K562 (cell line): ENCODE data around the gene FKRP. TPM values are rescaled to one million over a fixed set of nuclear protein-coding genes. Genes with fewer than 3 reads are reported as not detected.
A peak's percentile ranks its signal among the peaks of the same experiment; 100 is the strongest.

ENCODE experiments used
- CTCF ChIP-seq, 3 experiments: IDR thresholded peaks in 2 of 3; conservative IDR thresholded peaks in 1 of 3; 2 replicates each; pipeline ENCODE4 v1.5.1; 2011 to 2012; ENCODE audit warnings: low read length in 3 of 3, mild to moderate bottlenecking in 3 of 3, control low read depth in 2 of 3, improper control_type of control experiment in 1 of 3, inconsistent platforms in 1 of 3, low read depth in 1 of 3, mixed read lengths in 1 of 3, moderate library complexity in 1 of 3; ENCODE audit not compliant: insufficient read depth in 2 of 3
- POLR2B ChIP-seq: fragments of 450-650 bp; IDR thresholded peaks from 2 replicates; pipeline ENCODE4 v1.6.1; 2018; ENCODE audit warnings: low read depth; ENCODE audit not compliant: partially characterized antibody
- RCOR1 ChIP-seq, 2 experiments: IDR thresholded peaks; 2 replicates each; pipeline ENCODE4 v1.6.1; 2012; ENCODE audit warnings: low read depth in 2 of 2, low read length in 2 of 2, borderline replicate concordance in 1 of 2, improper control_type of control experiment in 1 of 2
- SIX5 ChIP-seq, 2 experiments: IDR thresholded peaks; 2 replicates each; pipeline ENCODE4 v1.6.1; 2011; ENCODE audit warnings: low read length in 2 of 2, borderline replicate concordance in 1 of 2, low read depth in 1 of 2, mild to moderate bottlenecking in 1 of 2, moderate library complexity in 1 of 2; ENCODE audit not compliant: insufficient read depth in 1 of 2
- SMC3 ChIP-seq: conservative IDR thresholded peaks from 2 replicates; pipeline ENCODE4 v1.6.1; 2011; ENCODE audit warnings: low read depth, low read length, improper control_type of control experiment; ENCODE audit not compliant: insufficient read depth
- TEAD4 ChIP-seq, 2 experiments: sonication (generic) in 1 of 2; formaldehyde crosslinking in 1 of 2; IDR thresholded peaks; 2 replicates each; pipeline versions ENCODE4 v1.6.1 to v1.8.0; 2012 to 2022; ENCODE audit warnings: borderline replicate concordance in 1 of 2, inconsistent platforms in 1 of 2, low read length in 1 of 2, mild to moderate bottlenecking in 1 of 2, missing genetic modification reagents in 1 of 2
- polyA plus RNA-seq, 8 experiments: library from polyadenylated mRNA; depleted of rRNA in 4 of 8; stranded (reverse) in 5 of 8; unstranded in 3 of 8; fragments of >200 nt; fragmentation: Nextera tagmentation in 2 of 8; fragmentation: Illumina TruSeq in 1 of 8; extraction: Ambion mirVana in 2 of 8; extraction: Trizol in 1 of 8; gene quantifications; 2 replicates each; pipeline versions ENCODE4 v1.2.1 to v1.2.3, GENCODE V29; 2011 to 2014; ENCODE audit warnings: inconsistent platforms in 1 of 8, missing spikeins in 1 of 8
- total RNA-seq, 7 experiments: library from RNA; depleted of rRNA in 6 of 7; stranded (reverse); fragments of >200 nt in 6 of 7; fragmentation: Illumina TruSeq in 2 of 7; extraction: Trizol in 2 of 7; gene quantifications; 2 replicates each; pipeline versions ENCODE4 v1.2.1 to v1.2.3, GENCODE V29; 2011 to 2021; ENCODE audit warnings: low replicate concordance in 1 of 7

The FKRP gene
- total and polyA plus RNA-seq, 9 of the 15 experiments (the other 6 are each of a cell fraction or from before 2014, with no cell fraction given), result 0.68 to 16.1 (median 6.5) TPM

DNA sequence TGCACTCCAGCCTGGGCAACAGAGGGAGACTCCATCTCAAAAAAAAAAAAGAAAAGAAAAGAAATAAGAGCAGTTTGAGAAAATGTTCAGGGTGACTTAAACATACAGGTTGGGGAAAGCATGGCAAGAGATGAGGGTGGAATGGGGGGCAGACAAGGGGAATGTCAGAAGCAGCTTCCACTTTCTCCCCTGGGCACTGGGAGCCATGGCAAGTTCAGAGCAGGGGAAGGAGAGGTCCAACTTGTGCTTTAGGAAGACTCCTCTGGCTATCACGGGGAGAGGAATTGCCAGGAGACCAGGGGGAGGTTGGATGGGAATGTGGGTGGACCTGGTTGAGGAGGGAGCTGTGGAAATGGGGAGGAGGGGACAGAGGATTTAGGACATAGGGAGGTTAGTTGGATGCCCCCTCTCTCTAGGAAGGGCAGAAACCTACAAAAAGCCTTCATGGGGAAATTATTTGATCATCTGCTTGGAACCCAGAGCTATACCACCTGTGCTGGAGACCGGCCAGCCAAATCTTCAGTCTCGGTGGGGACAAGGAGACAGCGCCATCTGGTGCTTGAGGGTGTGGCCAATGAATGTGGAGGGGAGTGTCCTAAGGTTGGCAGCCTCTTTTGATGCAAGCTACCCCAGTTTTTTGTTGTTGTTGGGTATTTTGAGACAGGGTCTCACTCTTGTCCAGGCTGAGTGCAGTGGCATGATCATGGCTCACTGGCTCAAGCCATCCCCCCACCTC is 7.7 kb downstream of the FKRP start (continued):
- TF ChIP-seq POLR2B (no peak), SIX5 (IDR thresholded peaks at IDR 0.05; ENCODE audit: borderline replicate concordance in 1 of 2, insufficient read depth in 1 of 2, low read depth in 1 of 2, low read length in 2 of 2) (no peak), RCOR1 (IDR thresholded peaks at IDR 0.05; ENCODE audit: borderline replicate concordance in 1 of 2, low read depth in 2 of 2, low read length in 2 of 2) (0 out of 4 replicates have a peak, but pooled peaks of 1 of the 2 experiments have one; percentile 23), CTCF (IDR thresholded peaks at IDR 0.05 in 2 of 3, conservative IDR thresholded peaks at IDR 0.05 in 1 of 3; ENCODE audit: insufficient read depth in 2 of 3, low read depth in 1 of 3, low read length in 3 of 3) (peak; percentile 77 to 83 (median 79)), SMC3 (peak; percentile 70), TEAD4 (IDR thresholded peaks at IDR 0.05; ENCODE audit: low read length) (0 out of 2 replicates have a peak, but pooled peaks have one; percentile 23), TEAD4 (CRISPR knock-in tag; IDR thresholded peaks at IDR 0.05; ENCODE audit: borderline replicate concordance) (no peak)
- TF ChIP-seq, all 486 proteins: peak for 22
